Activated CD8-positive, alpha-beta memory T cell treated with anti-CD3 and anti-CD28 coated beads, Interleukin-2, amount 50 U/mL, for 24 hours (primary cell): ENCODE results near the gene LRRFIP1.
"Not testable (repeated sequence)": the region's sequence is repeated elsewhere in the genome, so short reads cannot be mapped to it uniquely, and the experiment has no call there.

Experiments used
- DNase-seq: peaks from one replicate; pipeline ENCODE4 v3.0.0-alpha.2; 2020; ENCODE audit errors: extremely low read depth

LRRFIP1 gene

DNA sequence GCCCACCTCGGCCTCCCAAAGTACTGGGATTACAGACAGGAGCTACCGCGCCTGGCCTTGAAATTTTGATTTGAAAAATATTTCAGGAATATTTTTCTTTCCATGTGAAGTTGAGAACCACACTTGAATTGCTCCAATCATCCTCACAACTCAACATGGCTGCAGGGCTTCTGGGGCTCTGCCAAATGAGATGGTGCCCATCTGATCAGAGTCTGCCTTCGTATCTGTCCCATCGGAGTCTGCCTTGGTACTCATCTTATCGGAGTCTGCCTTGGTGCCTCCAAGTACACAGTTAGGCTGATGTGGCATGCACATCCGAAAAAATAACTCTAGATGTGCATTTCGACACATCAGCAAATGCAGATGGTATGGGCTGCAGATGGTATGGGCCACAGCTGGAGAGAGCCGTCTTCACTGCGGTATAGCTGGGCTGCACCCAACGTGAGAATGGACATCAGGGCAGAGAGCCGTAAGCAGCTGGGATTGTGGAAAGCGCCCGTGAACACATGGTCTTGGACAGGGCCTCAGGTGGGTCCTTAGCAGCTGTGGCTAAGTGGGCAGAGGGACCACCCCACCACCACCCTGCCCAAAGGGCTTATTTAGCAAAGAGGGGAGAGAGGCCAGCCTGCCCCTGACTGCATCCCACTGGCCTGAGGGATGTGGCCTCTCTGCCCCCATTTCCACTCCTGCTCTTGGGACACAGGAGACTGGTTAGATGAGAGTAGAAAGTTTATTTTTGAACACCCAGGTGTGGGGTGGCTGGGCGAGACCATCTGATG, 119.1 kb downstream of the LRRFIP1 start:
- no peak for DNase-seq

- DNase-seq, result no peak
Measured at GRCh38 chr2:237747189-237747588, 119.8 kb downstream of the LRRFIP1 start.

DNA sequence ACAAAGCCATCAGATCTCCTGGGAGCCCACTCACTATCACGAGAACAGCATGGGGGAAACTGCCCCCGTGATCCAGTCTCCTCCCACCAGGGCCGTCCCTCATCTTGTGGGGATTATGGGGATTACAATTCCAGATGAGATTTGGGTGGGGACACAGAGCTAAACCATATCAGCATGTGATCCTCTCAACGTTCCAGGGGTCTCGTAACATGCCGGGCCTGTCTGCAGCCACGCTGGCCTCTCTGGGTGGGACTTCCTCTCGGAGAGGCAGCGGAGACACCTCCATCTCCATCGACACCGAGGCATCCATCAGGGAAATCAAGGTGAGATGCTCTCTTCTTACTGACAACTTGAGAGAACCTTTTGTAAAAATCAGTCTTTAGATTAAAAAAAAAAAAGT, 121.6 kb downstream of the LRRFIP1 start:
- DNase-seq, result no peak

- DNase-seq, result no peak
Measured at GRCh38 chr2:237749961-237750360, 122.6 kb downstream of the LRRFIP1 start.

DNA sequence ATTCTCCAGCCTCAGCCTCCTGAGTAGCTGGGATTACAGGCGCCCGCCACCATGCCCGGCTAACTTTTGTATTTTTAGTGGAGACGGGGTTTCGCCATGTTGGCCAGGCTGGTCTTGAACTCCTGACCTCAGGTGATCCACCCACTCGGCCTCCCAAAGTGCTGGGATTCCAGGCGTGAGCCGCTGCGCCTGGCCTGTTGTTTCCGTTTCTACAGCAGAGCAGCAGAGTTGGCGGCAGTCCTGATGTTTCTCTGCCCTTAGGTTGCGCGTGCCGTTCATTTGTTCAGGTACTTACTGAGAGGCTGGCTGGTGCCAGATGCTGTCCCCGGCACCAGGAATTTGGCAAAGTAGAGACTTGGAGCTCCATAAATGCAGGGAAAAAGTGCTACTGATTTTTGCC, 123.1 kb downstream of the LRRFIP1 start:
- not testable (repeated sequence) for DNase-seq

DNA sequence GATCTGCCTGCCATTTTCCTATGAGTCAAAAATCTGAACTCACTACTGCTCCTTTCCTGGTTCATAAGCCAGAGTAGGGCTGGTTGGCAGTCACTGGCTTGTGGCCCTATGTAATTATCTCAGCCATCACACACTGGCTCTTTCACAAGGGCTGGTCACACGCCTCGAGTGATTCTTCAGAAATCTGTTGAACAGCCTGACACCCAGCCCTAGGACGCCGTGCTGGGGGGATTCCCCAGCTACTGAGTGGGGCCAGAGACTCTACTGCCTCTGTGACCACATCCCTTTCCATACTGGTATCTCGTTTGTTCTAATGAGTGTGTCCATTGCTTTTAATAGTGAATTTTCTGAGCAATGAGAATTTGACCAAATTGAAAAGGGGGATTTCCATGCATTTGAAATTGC, 125.4 kb downstream of the LRRFIP1 start:
- DNase-seq, result no peak

DNA sequence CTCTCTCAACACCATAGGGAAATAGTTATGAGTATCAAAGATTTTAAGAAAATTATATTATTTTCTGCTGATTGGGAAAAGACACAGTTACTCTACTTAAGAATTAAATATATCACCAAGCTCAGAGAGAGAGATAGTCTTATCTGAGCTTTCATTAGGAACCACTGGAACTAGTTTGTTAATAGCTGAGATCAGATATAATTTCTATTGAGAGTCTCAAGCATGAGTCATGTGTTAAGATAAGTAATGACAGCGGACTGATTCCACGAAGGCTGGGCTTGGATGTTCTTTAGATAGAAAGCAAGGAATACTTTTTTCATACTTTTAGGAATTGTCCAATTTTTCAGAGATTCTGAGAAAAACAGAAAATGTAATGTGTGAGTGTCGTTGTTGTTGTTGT, 126.8 kb downstream of the LRRFIP1 start:
- no peak for DNase-seq

DNA sequence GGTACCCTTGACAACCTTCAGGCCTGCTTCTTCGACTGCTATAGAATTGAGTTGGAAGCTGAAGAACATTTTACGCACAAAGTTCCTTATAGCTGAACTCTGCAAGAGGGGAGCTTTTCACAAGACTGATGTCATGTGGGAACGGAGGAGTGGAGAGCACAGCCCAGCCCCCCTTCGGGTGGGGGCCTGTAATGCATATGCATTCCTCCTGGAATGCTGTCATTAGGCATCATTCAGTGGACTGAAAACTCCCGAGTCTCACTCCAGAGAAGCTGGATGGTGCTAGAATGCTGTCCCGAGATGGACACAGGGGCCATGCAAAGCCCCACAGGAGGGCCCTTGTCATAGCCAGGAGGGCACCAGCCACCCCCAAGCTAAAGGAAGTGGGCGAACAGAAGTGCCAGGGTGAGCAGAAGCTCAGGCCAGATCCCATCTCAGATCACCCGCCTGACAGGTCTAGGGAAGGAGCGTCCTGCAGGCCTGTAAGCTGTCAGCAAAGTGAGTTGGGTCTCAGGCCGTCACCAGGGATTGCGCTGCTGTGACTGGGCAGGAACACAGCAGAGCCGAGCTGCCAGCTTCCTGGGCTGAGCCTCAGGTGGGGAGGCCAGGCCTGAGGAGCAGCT, 127.3 kb downstream of the LRRFIP1 start:
- DNase-seq, result no peak

GRCh38 chr2:237757616-237758015, 130.2 kb downstream of the LRRFIP1 start:
- DNase-seq, result no peak

- no peak for DNase-seq
Measured at GRCh38 chr2:237758185-237758584, 130.8 kb downstream of the LRRFIP1 start.

DNA sequence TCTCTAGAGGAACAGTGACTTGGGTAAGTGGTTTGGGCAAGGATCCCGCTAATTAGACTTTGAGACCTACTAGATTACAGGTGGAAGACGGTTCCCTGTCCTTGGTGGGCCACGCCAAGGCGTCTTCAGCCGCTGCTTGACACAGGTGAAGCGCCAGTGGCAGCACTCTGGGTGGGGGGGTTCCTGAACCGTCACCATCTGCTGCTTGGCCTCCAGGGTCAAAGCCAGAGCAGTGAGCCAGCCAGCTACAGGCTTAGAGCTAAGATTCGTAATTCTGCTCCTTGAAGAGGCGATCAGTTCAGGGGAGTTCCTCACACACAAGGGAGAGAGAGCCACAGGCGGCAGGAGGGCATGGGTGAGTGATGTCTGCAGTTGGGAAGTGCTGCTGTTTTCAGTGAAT, 131.8 kb downstream of the LRRFIP1 start:
- no peak for DNase-seq

DNA sequence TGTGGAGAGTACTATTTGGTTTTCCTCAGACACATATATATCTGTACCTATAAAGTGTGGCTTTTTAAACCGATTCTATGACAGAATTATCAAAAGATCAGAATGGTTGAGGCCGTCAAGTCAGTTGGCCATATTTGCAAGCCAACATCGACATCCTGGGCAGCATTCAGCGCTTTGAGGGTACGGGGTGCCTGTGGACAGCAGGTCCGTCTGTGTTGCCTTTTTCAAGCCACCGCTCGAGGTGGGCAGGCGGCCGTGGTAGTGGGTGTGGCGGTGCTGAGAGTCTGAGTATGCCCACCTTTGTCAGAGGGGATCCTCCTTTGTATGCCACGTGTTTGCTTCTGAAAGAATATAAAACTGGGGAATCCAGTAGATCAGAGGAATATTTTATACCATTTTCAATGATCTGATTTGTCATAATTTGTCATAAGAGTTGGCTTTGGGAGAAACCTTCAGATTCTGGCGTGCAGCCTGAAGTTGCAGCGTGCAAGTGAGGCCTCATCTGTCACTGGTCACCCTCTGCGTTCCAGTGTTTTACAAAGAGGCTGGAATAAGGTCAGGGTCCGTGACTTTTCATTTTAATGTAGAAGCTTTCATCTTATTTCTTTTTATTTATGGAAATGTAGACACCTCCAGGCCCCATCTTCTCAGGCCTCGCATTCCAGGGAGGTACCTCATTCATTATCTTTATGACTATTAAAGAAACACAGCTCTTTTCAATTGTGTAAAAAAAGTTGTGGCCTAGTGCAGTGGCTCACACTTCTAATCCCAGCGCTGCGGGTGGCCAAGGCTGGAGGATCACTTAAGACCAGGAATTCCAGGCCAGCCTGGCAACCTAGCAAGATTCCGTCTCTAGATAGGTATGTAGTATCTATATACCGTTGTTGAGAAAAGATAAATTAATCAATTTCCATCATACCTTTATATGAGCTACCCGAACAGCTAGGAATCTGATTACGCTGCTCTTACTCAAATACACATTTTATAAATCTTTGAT, 133.4 kb downstream of the LRRFIP1 start:
- no peak for DNase-seq

GRCh38 chr2:237762291-237763182, 135.2 kb downstream of the LRRFIP1 start:
- not testable (repeated sequence) for DNase-seq

DNA sequence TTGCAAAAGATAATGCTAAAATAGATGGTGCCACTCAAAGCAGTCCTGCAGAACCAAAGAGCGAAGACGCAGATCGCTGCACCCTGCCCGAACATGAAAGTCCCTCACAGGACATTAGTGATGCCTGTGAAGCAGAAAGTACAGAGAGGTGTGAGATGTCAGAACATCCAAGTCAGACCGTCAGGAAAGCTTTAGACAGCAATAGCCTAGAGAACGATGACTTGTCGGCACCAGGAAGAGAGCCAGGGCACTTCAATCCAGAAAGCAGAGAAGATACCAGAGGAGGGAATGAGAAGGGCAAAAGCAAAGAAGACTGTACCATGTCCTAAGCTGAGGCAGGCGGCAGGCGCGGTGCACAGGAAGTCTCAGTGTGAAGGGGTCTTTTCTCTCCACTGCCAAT, 136.4 kb downstream of the LRRFIP1 start:
- no peak for DNase-seq

DNA sequence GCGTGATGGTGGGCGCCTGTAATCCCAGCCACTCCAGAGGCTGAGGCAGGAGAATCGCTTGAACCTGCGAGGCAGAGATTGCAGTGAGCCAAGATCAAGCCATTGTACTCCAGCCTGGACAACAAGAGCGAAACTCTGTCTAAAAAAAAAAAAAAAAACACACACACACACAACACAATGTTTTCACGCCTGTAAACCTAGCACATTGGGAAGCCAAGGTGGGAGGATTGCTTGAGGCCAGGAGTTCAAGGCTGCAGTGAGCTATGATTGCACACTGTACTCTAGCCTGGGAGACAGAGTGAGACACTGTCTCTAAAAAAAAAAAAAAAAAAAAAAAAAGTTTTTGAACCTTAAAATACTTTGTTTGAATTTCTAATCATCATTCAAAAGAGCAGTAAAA, 137.7 kb downstream of the LRRFIP1 start:
- DNase-seq, result not testable (repeated sequence)

GRCh38 chr2:237765875-237766274, 138.5 kb downstream of the LRRFIP1 start:
- no peak for DNase-seq

DNA sequence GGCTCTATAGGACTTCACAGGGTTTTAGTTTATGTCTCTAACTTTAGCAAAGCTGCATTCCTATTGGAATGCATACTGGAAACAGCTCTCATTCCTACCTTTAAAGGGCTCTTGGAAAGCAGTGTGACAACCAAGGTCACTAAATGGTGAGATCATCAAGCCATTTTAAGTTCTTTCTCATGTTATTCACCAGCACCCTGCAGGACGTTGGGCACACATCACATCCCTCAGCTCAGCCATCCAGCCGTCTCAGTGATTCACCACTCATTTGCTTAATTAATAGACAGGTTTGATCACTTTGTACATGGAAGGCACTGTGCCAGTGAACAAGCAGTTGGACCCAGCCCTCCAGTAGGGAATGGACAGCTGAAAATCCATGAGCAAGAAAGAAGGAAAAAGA, 139.0 kb downstream of the LRRFIP1 start:
- DNase-seq, result no peak

GRCh38 chr2:237772513-237772912, 145.1 kb downstream of the LRRFIP1 start:
- no peak for DNase-seq

- no peak for DNase-seq
Measured at GRCh38 chr2:237773826-237774225, 146.4 kb downstream of the LRRFIP1 start.

GRCh38 chr2:237774811-237775553, 147.6 kb downstream of the LRRFIP1 start:
- DNase-seq, result no peak

- no peak for DNase-seq
Measured at GRCh38 chr2:237779521-237779920, 152.1 kb downstream of the LRRFIP1 start.
